SK-N-MC (cell line): ENCODE results near the gene PTK7.

Experiments used
- EZH2 ChIP-seq: fragments of 200-600 bp; sonication (generic); IDR thresholded peaks from one replicate; pipeline ENCODE4 v1.6.1; 2017; ENCODE audit warnings: antibody characterized with exemption
- FOXP2 ChIP-seq: optimal IDR thresholded peaks from 2 replicates; pipeline ENCODE3; 2011; ENCODE audit warnings: mild to moderate bottlenecking, moderate library complexity; ENCODE audit not compliant: insufficient read depth; ENCODE audit errors: extremely low read length, control extremely low read depth
- POLR2AphosphoS5 ChIP-seq: IDR thresholded peaks from 2 replicates; pipeline ENCODE4 v1.6.1; 2012; ENCODE audit warnings: mild to moderate bottlenecking, low read depth, low read length, borderline replicate concordance

- TF ChIP-seq POLR2AphosphoS5 = no peak
- TF ChIP-seq EZH2 = no peak
- TF ChIP-seq FOXP2 = no peak
Measured at GRCh38 chr6:43203718-43204095, 127.6 kb downstream of the PTK7 start.
